ENCODE data around the gene DSCAML1. TPM values are rescaled to one million over a fixed set of nuclear protein-coding genes. Genes with fewer than 3 reads are reported as not detected.
"Not testable (repeated sequence)": the region's sequence is repeated elsewhere in the genome, so short reads cannot be mapped to it uniquely, and the experiment has no call there.

The DSCAML1 gene
- total RNA-seq, 1 experiment from 2014 or later = not detected

DNA sequence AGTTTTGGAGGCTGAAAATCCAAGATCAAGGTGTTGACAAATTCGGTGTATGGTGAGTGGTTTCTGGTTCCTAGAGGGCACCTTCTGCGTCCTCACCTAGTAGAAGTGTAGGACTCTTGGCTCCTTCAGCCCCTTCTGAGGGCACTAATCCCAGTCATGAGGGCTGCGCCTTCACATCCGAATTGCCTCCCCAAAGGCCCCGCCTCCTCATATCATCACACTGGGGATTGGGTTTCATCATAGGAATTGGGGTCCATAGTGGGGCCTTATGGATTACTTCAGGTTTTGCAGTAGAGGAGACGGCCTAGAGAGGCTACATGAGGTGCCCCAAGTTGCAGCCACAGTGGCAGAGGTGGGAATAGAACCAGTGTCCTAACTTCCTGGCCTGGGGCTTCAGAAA is 382.3 kb downstream of the DSCAML1 start:
- in situ Hi-C loops (cut with HindIII; ENCODE audit: low pct_unique_long_range_greater_than_20kb, low sequenced_read_pairs) = no loop called here
- DNase-seq (ENCODE audit: low read depth, low spot score) = no peak

DNA sequence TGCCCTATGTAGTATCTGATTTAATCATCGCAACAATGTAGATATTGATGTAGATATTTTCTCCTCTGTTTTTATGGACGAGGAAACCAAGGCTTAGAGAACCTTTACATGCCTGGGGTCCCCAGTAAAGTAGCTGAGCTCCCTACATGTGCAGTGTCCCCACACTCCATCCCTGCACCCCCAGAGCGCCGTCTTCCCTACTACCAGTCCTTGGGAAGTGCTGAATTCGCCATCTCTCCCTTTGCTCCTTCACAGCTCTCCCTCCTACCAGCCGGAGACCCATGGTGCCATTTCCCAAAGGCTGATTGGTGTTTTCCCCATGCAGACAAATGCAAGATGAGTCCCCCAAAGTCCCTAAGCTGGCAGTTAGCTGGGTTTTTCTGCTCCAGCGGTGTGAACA is 383.4 kb downstream of the DSCAML1 start:
- in situ Hi-C loops (cut with HindIII; ENCODE audit: low pct_unique_long_range_greater_than_20kb, low sequenced_read_pairs) = no loop called here
- DNase-seq (ENCODE audit: low read depth, low spot score) = no peak

DNA sequence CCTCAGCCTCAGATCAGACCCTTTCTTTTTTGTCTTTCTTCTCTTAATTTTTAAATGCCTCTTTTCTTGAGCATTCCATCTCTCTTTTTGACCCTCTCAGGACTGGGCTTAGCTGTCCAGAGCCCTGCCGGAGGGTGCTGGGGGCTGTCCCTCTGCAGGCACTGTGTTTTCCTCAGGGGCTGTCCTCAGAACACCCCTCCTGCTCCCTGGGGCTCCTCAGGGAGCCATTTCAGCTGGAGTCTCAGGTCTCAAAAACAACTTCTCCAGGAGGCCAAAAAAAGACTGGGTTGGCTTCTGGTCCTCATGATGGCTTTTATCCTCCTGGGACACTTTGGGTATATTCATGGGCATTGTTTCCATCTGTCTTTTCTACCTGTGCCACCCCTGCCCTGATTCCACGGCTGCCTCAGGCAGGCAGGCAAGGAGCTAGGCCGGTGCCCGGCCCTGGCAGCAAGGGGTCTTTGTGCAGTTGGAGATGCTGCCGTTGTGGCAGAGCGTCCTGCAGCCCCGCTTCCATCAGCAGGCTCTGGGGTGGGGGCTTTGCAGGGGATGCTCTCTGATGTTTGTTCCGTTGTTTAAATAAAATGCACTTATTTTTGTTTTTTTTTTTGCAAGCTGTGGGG is 384.3 kb downstream of the DSCAML1 start:
- no peak for DNase-seq (ENCODE audit: low read depth, low spot score)
- in situ Hi-C loops (cut with HindIII; ENCODE audit: low pct_unique_long_range_greater_than_20kb, low sequenced_read_pairs) = no loop called here

DNA sequence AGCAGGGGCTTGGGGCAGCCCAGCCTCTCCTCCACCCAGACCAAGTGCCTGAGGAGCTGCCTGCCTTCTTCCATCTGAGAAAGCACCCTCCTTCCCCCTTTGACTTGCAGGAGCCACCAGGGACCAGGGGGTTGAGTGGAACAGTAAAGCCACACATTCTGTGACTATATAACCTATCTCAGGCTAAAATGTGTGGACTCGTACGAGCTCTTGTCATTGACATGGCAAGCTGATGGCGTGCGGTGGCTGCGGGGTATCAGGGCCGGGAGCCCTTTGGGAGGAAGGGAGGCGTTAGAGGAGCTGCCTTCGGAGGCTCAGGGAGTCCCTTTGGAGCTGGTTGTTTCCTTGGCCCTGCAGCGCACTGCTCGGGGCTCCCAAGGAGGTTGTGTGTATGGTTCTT is 384.8 kb downstream of the DSCAML1 start:
- in situ Hi-C loops (cut with HindIII; ENCODE audit: low pct_unique_long_range_greater_than_20kb, low sequenced_read_pairs) = no loop called here
- no peak for DNase-seq (ENCODE audit: low read depth, low spot score)

DNA sequence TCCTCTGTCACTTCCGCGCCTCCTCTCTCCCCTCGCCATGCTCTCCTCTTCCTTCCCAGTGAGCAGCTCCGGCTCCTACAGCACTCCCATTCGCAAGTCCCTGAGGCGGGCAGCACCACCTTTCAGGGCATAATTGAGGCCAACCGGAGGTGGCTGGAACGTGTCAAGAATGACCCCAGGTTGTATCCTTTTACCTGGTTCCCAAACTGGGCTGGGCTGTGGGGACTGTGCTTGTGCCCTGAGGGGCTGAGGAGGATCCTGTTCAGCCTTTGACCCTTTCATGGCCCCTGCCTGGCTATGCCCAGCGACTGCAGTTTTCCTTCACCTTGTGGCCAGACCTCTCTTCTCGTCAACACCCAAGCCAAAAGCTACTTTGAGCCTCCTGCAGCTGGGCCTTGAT is 385.3 kb downstream of the DSCAML1 start:
- in situ Hi-C loops (cut with HindIII; ENCODE audit: low pct_unique_long_range_greater_than_20kb, low sequenced_read_pairs) = no loop called here
- DNase-seq (ENCODE audit: low read depth, low spot score) = no peak

DNA sequence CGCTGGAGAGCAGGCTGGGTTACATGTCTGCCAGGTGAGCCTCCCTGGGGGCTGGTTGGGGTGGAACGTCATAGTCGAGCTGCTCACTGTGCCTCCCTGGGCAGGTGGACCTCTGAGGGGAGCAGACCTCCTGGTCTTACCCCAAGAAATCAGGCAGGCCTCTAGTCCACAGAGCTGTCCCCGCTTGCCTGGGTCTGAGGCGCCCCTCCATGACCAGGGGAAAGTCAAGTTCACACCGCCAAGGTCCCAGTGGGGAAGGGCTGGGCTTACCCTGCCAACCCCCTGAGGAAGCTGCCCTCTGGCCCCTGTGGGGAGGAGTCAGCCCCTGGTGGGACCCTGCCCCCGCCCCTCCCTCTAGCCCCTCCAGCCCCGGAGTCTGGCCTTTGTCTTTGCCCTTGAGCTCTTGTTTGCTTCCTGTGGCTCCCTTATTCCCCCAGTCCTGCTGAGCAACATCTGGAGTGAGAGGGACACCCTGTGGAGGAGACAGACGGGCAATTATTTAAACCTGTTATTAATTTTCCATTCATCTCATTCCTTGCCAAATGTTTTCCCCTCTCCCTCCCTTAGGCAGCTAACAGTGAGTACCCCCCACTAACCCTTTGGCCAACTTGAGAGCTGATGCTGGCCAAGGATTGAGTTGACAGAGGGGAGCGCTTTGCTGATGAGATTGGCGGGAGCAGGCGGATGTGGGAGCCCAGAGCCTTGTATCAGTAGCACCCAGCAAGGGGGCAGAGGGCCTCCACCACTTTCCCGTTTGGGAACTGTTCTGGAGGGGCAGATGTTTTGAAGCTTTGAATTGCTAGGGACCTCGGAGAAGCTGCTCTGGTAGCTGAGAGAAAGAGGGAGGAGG is 385.9 kb downstream of the DSCAML1 start:
- in situ Hi-C loops (cut with HindIII; ENCODE audit: low pct_unique_long_range_greater_than_20kb, low sequenced_read_pairs) = no loop called here
- no peak for DNase-seq (ENCODE audit: low read depth, low spot score)

DNA sequence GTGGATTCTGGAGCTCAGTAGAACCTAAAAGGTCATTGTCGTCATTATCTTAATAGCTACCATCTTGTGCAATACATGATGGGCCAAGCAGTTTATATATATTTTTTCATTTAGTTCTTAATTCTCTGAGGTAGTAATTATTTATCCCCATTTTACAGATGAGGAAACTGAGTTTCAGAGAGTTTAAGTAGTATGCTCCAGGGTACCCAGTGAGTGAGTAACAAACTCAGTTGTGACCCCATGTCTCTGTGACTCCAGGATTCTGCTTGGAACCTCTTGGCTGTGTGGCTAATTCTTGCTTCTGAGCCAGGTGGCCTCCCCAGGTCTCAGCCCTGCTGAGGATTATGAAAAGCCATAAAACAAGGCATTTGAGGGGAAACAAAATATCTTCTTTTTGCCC is 386.8 kb downstream of the DSCAML1 start:
- in situ Hi-C loops (cut with HindIII; ENCODE audit: low pct_unique_long_range_greater_than_20kb, low sequenced_read_pairs) = no loop called here

DNA sequence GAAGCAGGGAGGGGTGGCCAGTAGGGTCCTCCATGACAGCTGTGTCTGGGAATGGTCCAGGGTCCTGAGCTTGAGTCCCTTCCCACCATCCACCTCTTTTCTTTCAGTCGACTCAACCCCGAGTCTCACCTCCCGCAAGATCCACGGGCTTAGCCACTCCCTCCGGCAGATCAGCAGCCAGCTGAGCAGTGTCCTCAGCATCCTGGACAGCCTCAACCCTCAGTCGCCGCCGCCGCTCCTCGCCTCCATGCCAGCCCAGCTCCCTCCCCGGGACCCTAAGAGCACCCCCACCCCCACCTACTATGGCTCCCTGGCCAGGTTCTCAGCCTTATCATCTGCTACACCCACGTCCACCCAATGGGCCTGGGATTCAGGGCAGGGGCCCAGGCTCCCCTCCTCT is 387.5 kb downstream of the DSCAML1 start:
- no peak for DNase-seq (ENCODE audit: low read depth, low spot score)
- in situ Hi-C loops (cut with HindIII; ENCODE audit: low pct_unique_long_range_greater_than_20kb, low sequenced_read_pairs) = no loop called here

More for the DNA sequence above, 386.8 kb downstream of the DSCAML1 start:
- no peak for DNase-seq (ENCODE audit: low read depth, low spot score)

DNA sequence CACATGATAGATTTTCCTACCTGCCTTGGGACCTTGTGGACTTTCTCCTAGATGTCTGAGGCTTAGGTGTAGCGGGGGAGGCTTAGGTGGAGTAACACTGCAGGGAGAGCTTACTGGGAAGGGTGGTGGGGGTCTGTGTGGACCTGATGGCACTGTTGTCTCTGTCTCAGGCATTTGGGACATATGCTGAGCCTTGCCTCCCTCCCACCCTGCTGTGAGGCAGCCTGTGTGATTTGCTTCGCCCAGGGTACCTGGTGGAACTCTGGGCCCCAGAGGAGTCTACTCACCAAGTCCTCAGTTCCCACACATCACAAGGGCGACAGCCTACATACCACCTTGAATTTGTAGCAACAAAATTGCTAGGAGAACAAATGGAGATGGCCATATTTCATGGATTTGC is 388.7 kb downstream of the DSCAML1 start:
- in situ Hi-C loops (cut with HindIII; ENCODE audit: low pct_unique_long_range_greater_than_20kb, low sequenced_read_pairs) = no loop called here
- no peak for DNase-seq (ENCODE audit: low read depth, low spot score)

DNA sequence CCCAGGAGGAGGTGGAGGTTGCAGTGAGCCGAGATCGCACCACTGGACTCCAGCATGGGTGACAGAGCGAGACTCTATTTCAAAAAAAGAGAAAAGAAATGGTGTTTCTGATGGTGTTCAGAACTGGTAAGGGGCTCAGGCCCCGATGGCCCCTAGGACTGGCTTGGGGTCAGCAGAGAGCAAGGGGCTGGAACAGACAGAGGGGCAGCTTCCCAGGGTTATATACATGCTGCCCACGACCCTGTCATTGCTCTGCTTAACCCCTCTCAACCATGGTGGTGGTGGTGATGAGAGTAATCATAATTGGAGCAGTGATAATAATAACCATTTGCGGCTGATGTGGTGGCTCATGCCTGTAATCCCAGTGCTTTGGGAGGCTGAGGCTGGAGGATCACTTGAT is 390.0 kb downstream of the DSCAML1 start:
- no peak for DNase-seq (ENCODE audit: low read depth, low spot score)
- in situ Hi-C loops (cut with HindIII; ENCODE audit: low pct_unique_long_range_greater_than_20kb, low sequenced_read_pairs) = no loop called here

DNA sequence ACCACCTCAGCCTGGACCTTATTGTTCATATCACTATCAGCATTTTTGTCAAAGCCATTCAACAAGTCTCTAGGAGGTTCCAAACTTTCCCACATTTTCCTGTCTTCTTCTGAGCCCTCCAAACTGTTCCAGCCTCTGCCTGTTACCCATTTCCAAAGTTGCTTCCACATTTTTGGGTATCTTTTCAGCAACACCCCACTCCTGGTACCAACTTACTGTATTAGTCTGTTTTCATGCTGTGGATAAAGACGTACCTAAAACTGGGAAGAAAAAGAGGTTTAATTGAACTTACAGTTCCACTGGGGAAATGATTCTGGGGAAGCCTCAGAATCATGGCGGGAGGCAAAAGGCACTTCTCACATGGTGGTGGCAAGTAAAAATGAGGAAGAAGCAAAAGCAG is 391.1 kb downstream of the DSCAML1 start:
- in situ Hi-C loops (cut with HindIII; ENCODE audit: low pct_unique_long_range_greater_than_20kb, low sequenced_read_pairs); DNase-seq (ENCODE audit: low read depth, low spot score): not testable (repeated sequence)

DNA sequence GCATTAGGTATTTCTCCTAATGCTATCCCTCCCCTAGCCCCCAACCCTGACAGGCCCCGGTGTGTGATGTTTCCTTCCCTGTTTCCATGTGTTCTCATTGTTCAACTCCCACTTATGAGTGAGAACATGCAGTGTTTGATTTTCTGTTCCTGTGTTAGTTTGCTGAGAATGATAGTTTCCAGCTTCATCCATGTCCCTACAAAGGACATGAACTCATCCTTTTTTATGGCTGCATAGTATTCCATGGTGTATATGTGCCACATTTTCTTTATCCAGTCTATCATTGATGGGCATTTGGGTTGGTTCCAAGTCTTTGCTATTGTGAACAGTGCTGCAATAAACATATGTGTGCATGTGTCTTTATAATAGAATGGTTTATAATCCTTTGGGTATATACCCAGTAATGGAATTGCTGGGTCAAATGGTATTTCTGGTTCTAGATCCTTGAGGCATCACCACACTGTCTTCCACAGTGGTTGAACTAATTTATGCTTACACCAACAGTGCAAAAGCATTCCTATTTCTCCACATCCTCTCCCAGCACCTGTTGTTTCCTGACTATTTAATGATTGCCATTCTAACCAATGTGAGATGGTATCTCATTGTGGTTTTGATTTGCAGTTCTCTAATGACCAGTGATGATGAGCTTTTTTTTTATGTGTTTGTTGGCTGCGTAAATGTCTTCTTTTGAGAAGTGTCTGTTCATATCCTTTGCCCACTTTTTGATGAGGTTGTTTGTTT is 397.7 kb downstream of the DSCAML1 start:
- DNase-seq (ENCODE audit: low read depth, low spot score); in situ Hi-C loops (cut with HindIII; ENCODE audit: low pct_unique_long_range_greater_than_20kb, low sequenced_read_pairs): not testable (repeated sequence)

DNA sequence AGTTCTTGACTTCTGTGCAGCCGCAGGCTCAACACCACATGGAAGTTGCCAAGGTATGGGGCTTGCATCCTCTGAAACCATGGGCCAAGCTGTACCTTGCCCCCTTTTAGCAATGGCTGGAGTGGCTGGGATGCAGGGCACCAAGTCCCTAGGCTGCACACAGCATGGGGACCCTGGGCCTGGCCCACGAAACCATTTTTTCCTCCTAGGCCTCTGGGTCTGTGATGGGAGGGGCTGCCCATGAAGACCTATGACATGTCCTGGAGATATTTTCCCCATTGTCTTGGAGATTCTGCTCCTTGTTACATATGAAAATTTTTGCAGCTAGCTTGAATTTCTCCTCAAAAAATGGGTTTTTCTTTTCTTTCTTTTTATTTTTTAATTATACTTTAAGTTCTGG is 398.4 kb downstream of the DSCAML1 start:
- DNase-seq (ENCODE audit: low read depth, low spot score); in situ Hi-C loops (cut with HindIII; ENCODE audit: low pct_unique_long_range_greater_than_20kb, low sequenced_read_pairs): not testable (repeated sequence)

DNA sequence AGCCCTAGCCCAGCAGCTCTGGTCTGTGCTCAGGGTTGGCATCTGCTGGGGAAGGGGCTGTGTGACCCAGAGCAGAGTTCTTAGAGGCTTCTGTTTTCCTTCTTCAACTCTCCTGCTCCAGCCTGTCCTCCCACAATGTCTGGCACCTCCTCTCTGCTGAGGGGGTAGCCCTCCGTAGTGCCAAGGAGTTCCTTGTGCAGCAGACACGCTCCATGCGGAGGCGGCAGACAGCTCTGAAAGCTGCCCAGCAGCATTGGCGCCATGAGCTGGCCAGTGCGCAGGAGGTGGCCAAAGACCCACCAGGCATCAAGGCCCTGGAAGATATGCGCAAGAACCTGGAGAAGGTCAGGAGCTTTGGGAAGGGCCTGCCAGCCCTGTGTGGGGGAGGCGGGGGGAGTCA is 400.0 kb downstream of the DSCAML1 start:
- in situ Hi-C loops (cut with HindIII; ENCODE audit: low pct_unique_long_range_greater_than_20kb, low sequenced_read_pairs) = no loop called here
- no peak for DNase-seq (ENCODE audit: low read depth, low spot score)

DNA sequence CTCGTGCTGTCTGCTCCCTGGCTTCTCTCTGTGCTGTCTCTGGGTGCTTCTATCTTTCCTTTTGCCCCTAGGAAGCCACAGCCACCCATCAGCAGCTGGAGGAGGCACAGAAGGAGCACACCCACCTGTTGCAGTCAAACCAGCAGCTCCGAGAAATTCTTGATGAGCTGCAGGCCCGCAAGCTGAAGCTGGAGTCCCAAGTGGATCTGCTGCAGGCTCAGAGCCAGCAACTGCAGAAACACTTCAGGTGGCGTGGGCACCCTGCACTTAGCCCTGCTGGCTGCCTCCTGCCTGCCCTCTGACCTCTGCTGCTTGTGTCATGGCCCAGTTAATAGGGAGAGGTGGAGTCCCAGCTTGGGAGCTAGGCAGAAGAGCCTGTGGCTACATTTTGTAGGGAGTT is 401.5 kb downstream of the DSCAML1 start:
- in situ Hi-C loops (cut with HindIII; ENCODE audit: low pct_unique_long_range_greater_than_20kb, low sequenced_read_pairs) = no loop called here
- DNase-seq (ENCODE audit: low read depth, low spot score) = no peak

DNA sequence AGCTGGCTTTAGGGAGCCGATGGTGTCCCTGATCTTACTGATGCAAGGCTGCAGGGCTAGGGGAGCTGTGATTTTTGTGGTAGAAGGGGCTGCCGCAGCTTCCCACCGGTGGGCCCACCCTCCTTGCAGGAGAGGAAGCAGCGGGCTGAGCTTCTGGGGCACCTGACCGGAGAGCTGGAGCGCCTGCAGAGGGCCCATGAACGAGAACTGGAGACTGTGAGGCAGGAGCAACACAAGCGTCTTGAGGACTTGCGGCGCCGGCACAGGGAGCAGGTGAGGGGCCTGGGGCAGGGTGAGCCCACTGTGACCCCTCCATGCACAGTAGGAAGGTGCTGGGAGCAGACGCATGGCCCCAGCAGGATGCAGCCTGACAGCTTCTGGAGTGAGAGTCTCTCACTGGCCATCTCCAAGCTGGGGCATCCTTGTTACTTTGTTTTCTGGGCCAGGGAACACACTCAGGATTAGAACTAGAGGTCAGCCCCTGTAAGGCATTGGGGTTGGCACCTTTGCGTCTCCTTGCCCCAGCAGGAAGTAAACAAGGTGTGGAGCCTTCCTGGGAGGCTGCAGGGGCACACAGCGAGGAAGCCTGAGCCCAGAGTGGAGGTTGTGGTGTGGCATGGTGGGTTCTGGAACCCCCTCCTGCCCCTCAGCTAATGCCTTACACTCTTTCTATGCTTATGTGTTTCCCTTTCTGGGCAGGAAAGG is 402.6 kb downstream of the DSCAML1 start:
- in situ Hi-C loops (cut with HindIII; ENCODE audit: low pct_unique_long_range_greater_than_20kb, low sequenced_read_pairs) = no loop called here
- DNase-seq (ENCODE audit: low read depth, low spot score) = no peak

DNA sequence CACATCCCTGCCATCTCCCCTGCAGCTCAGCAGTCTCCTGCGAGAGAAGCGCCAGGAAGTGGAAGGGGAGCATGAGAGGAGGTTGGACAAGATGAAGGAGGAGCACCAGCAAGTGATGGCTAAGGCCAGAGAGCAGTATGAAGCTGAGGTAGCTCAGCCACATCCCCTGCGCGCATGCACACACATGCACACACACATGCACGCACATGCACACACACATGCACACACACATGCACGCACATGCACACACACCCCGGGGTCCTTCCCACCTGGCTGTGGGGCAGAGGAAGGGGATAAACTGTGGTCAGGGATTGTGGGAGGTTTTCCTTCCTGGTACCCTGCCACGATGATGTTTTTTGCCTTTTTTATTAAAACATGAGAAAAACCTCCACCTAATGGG is 404.0 kb downstream of the DSCAML1 start:
- no peak for DNase-seq (ENCODE audit: low read depth, low spot score)
- in situ Hi-C loops (cut with HindIII; ENCODE audit: low pct_unique_long_range_greater_than_20kb, low sequenced_read_pairs) = no loop called here
